SKM-1 treated with dmso at 0.1 percent for 144 hours (cell line): ENCODE results near the gene MEIS1.

Experiments
- DNase-seq: peaks from one replicate; lab custom pipeline; 2025; ENCODE audit not compliant: unreplicated experiment; lab: John Stamatoyannopoulos, UW

The MEIS1 gene

DNA sequence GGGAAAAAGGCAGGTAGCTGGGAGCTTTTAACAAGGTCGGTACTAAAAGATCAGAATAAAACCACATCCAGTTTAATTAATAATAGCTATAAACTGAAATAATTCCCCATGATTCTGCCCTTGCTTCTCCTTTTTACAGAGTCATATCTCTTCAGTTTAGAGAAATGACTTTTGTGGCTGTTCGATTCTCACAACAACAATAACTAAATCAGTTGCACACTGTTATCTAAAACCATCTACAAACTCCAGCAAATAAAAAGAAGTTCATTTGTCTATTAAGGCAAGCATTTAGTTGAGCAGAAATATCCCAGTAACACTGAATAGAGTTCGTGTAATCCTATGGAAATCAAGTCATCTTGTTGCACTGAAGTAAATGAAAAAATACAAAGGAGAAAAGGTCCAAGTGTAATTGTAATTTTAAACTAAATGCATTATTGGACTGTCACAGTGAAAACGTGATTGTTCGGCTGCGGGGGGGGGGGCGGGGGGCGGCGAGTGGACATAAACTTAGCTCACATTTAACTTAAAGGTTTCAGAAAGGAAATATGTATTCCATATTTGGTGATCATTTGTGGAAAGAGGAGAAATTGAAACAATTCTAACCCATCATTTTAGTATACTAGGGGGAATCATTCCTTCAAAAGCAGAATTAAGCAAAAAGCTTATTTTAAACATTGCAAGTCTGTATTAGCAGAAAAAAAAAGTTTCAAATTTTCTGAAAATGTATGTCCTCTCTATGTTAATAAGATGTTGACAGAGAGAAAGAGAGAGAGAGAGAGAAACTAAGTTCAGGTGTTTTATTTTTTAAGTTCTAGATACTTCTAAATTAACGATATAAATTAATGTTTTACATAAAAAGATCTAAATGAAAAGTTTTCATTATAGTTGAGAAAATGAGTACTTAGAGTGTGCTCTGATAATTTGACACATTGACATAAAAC lies 144.5 kb downstream of the MEIS1 start:
- no peak for DNase-seq

DNA sequence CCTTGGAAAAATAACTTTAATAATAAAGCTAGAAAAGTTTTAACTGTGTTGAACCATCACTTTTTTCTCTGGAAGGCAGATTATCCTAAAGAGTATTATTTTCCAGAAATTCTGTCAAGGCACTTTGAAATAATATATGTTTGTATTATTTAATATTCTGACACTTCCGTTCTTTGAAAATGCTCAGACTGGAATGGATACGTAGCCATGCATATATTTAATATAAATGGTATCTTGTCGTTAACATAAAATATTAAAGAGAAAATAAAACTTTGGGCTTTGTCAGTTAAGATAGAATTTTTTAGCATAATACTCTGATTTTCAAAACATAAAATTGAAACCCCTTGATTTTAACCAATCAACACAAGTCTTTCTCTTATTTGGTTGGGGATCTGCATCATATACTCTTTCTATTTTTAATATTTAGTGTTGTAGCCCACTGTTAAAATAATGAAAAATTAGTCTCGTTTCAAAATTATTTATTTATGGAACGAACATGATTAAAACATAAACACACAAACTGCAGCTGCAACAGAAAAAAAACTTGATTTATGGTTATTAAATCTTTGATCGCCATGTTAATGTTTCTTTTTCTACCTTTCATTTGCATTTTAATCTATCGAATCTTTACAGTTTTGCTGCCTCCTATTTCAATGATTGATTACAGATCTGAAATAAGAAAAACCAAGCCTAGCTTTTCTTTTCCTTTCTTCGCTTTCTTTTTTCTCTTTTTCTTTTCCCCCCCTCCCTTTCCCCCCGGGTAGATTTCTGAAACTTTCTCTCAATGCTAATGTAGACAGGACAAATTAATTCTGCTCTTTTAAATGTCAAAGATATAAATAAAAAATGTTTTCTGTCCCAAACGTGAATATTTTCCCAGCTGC lies 145.5 kb downstream of the MEIS1 start:
- DNase-seq = no peak

DNA sequence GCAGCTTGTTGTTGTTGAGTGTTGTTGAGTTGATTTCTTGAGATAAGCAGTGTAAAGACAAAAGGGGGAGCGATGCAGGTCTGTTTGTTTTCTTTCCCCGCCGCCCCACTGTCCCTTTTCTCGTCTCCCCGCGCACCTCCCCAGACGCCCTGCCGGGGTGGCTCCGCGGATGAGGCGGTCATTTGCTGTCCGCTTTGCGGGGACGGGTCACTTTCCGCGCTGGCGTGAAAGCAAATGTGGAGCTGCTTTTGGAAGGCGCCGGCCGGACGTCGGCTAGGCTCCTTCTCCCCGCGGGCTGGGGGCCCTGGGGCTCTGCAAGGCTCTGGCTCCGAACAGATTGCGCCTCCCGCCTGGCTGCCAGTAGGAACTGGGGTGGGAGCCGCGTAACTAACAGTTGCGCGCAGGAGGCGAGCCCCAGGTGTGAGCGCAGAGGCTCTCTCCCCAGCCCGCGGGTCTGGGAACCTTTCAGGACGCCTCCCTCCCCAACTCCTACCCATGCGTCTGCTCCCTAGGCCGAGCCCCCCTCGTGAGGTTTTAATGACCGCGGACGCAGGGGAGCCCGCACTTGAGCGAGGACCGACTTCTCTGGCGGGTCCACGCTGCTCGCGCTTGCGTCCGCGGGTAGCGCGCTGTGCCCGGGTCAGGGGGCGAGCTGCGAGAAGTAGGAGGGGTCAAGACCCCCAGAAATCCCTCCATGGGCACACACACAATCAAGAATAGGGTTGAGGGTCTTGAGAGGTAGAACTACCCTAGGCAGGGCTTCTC lies 146.6 kb downstream of the MEIS1 start:
- no peak for DNase-seq

DNA sequence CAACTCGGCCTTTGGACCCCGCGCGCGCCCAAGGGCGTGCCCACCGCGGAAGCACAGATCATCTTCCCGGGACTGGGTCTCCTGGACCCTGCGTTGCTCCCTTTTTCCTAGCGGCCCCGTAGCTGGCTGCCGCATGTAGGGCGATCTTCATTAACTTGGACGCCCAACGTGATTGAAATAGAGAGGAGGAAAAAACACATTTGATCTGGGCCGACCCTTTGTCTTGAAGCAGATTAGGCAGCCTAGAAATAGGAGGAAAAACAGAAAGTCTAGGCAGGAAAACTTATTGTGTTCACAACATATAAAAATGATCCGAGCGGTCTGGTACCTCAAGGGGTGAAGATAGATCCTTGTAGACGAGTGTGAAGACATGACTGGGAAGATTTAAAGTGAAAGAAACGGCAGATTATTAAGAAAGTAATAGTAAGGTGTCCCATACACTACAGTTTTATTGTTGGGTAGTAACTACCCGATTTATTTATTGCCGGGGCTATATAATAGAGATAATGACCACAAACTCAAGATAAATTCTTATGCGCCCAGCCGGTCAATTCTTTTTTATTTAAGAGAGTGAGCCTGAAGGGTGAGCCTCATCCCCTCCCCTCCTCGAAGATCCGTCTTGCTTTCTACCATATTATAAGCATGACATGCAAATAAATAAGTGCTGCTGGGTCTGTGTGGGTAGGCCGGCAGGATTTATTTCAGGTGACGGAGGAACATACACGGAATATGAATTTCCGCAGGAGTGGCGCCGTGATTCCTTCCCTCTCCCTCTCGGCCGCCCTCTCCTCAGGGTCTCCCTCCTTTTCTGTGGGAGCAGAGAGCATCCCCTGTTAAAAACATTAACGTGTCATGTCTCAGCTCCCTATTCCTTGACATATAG lies 147.4 kb downstream of the MEIS1 start:
- no peak for DNase-seq

DNA sequence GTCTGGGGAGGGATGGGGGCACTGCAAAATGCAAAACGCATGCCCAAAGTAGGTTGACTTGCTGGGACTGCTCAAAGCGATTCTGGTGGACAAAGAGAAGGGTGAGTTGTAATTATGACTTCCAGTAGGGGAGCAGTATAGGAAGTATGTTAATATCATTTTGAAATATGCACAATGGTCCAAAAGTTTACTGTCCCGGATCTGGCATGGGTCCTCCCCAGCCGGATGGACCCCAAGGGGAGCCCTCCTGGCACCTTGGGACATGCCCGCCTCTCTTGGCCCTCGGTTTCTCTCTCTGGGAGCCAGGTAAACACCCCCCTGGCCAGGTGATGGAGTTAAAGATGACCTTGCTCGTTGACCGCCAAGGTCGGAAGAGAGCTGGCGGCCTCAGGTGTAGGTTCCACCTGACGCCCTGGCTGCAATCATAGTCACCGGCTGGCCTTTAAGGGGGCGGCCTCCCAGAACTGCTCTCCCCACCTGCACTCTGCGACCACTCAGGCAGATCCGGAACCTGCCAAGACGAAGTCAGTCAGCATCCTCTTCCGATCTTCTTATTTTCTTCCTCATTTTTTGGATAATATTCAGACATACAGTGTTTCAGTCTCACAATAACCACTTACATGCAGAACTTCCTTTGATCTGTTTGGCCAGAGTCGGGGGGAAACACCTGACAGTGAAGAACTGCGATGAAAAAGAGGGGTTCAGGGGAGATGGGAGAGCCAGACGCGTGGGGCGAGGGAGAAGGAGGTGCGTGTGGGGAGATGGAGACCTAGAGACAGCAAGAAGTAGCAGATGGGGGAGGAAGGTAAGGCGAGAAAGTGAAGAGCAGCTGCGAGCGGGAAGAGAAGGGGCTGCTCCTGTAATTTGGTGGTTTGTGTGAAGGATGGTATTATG lies 148.3 kb downstream of the MEIS1 start:
- DNase-seq = no peak

DNA sequence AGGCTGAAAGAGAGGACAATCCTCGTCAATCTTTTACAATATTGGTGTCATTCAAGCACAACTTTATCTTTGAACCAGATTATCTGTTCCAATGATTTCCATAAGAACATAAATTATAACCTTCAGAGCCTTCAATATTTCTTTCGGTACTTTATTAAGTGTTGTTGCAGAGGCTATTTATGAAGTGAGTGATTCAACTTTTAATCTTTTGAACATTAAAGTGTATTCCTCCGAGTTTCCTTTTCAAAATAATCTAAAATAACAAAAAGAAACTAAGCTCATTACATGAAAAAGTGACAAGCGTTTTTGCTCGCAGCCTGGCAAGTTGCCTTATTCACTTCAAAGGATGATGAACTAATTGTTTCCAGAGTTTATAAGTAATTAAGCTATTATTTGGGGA lies 149.0 kb downstream of the MEIS1 start:
- no peak for DNase-seq

DNA sequence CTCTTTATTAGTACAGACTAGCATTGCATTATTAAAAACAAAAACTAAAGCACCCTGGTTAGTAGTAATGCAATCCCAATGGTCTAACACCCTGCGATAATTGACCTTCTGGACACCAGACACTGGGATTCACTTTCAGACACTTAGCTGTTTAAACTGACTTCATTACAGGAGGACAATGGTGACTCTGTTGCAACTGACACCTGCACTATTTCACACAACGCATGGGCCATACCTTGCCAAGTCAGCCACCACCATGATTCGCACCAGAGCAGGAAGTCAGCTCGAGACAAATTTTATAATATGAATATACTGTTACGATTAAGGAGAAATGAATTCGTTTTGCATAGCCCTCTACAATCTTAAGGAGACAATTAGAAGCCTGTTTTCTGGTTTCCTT lies 150.7 kb downstream of the MEIS1 start:
- DNase-seq = no peak

DNA sequence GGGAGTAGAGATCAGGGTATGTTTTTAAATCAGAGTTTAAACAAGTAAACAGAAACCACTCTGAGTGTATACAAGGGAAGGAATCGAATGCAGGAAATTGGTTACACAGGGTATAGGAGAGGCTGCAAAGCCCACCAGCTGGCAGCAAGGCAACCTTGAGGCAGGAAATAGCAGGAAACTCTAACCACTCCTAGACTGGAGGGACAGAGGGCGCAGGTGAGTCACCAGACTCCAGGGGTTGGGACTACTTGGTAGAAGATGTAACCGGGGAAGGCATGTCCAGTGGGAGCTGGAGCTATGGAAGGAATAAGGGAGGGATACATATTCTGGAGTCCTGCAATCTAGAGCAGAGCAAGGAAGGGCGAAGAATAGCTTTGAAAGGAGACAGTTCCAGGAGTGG lies 152.3 kb downstream of the MEIS1 start:
- no peak for DNase-seq

DNA sequence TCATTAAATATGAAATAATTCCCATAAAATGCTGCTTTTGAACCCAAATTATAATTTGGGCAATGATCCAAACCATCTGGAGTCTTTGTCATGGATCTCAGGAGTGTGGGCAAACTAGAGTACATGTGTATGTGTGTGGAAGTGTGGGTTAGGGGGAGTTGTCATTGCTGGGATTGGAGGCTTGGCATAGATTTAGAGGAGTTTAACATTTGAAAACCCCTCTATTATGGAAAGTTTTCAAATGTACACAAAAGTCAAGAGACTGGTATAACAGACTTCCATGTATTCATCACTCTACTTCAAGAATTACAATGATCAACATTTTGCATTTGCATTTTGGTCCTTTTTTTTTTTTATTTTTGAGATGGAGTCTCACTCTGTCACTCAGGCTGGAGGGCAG lies 159.1 kb downstream of the MEIS1 start:
- no peak for DNase-seq

DNA sequence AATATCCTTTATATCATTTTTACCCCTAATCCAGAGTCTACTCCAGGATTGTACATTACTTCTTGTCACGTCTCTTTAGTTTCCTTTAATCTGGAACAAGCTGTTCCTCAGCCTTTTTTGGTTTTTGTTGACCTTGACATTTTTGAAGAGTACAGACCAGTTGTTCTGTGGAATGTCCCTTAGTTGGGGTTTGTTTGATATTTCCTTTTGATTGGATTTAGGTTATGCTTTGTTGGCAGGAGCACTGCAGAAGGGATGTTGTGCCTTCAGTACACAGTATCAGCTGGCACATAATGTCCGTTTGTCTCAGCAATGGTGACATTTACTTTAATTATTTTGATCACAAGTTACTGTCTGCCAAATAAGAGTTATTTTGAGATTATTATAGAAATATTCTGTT lies 160.6 kb downstream of the MEIS1 start:
- no peak for DNase-seq

DNA sequence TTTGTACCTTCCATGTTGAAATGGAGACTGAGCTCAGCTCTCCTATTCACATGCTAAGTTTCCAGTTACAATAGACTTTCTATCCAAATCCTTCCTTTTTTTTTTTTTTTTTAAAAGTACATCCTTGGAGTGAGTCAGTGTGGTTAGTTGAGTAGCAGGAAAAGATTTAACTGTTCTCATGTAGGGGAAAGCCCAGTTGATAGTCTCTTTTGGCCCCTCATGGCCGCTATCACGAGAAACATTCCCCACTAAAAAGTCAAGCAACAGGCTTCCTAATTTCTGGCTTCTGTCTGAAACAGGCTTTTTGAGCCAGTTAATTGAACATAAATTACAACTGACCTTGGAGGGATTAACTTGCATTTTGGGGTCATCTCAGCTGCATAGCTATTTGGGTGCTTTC lies 161.3 kb downstream of the MEIS1 start:
- no peak for DNase-seq

DNA sequence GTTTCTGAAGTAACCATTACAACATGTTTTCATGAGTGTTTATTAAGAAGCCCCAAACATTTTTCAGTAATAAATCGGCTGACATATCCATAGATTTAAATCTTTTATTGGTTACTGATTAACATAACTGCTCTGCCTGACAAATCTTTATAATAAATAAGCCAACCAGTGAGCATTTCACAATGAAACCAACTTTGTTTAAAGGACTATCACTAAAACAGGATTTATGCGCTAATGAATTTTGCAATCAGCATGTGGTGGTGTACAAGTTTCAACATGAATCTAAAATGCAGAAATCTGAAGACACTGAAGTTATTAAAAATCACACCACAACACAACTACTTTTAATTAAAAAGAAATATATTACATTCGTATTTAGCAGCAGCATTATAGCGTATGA lies 166.7 kb downstream of the MEIS1 start:
- DNase-seq = no peak

DNA sequence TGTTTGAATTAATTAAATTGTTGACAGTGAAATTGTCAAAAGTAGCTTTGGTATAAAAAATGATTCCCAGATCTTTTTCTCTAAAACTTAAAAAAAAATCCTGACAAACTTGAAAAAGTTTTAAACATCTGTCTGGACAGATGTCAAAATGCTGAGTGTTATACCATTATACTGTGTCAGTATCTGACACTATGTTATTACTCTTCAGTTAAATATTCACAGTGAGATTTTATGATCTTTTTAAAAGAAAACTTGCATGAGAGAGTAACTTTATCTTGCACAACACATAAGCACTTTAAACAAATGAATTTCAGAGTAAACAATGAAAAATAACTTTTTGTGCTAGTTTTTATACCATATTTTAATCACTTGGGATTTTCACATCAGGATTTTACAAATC lies 167.4 kb downstream of the MEIS1 start:
- DNase-seq = no peak

DNA sequence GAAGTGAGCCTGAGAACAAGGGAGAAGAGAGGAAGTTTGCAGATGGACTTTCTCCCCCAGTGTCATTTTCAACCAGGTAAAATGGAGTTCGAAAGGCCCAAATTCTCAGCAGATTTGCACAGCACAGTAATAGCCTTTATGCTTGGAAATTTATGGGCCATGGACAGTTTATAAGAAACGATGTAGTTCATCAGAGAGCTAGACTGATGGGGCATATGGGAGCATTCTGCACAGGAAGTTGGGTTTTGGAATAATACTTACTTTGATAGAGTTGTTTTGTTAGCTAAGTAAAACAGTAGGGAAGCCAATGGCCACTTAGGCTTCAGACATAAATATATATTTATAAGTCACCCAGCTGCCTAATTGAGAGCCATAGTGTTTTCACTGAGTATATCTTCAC lies 169.4 kb downstream of the MEIS1 start:
- no peak for DNase-seq

DNA sequence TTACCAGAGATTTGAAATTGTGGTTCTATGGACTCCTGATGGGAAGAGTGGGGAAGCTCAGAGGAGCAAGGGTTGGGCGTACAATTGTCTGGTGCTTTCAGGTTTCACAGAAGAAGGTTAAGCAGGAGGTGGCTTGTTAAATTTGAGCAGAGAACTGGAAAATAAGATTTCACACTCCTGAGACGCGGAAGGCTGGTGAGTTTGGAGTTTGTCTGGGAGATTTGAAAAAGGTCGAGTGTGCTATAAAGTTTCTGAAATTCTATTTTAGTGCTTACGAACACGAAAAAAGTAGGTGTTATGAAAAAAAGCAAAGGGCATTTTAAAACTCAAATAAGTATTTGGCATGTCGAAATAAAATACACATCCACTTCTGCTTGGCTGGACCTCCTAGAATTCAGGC lies 170.1 kb downstream of the MEIS1 start:
- DNase-seq = no peak

DNA sequence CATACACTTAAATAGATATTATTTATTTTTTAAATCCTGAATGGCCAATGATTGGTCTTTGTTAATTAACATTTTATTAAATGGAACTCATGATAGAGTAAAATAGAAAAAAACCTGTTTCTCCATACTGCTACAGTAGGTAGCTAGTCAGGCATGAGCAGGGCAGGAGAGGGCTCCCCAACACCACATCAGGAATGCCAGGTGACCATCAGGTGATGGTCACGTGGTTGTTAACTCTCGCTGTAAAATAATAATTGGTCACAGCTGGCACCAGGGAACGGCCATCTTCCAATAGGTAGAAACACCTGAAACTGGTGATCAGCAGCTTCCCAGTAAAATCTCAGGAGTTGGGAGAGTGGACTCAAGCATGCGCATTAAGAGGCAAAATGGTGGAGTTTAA lies 172.2 kb downstream of the MEIS1 start:
- no peak for DNase-seq
